Ishikawa (cell line): ENCODE data around the gene USP53.

ENCODE experiments used
- EP300 ChIP-seq: IDR thresholded peaks from 2 replicates; pipeline ENCODE4 v1.6.1; 2012; ENCODE audit warnings: borderline replicate concordance
- NFIC ChIP-seq: IDR thresholded peaks from 2 replicates; pipeline ENCODE4 v1.6.1; 2012
- TAF1 ChIP-seq: IDR thresholded peaks from 2 replicates; pipeline ENCODE4 v1.6.1; 2012; ENCODE audit warnings: low read depth, mild to moderate bottlenecking
- TCF12 ChIP-seq: IDR thresholded peaks from 2 replicates; pipeline ENCODE4 v1.6.1; 2012; ENCODE audit warnings: low read depth
- TF ChIP-seq, protein P1 (sequence below): IDR thresholded peaks from 2 replicates; pipeline ENCODE4 v1.6.1; 2012; ENCODE audit warnings: low read depth, mild to moderate bottlenecking

DNA sequence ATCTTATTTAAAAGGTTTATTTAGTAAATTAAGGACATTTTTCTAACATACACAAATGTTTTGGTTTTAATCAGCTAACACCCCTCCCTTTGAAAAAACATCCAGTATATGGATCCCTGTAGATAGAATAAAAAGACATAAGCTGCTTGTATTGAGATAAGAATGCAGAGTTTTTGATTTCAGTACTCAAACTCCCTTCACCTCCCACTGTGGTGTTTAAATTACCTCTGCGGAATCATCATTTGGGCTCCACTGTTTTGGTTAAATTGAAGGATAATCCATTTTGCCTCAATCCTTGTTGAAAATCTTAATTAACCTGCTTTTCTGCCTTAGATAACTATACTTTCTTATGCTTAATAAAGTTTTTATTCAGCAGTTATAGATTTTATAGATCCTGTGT is 27.6 kb downstream of the USP53 start:
- TF ChIP-seq EP300: no peak
- no peak for TF ChIP-seq TCF12
- TF ChIP-seq, protein P1, sequence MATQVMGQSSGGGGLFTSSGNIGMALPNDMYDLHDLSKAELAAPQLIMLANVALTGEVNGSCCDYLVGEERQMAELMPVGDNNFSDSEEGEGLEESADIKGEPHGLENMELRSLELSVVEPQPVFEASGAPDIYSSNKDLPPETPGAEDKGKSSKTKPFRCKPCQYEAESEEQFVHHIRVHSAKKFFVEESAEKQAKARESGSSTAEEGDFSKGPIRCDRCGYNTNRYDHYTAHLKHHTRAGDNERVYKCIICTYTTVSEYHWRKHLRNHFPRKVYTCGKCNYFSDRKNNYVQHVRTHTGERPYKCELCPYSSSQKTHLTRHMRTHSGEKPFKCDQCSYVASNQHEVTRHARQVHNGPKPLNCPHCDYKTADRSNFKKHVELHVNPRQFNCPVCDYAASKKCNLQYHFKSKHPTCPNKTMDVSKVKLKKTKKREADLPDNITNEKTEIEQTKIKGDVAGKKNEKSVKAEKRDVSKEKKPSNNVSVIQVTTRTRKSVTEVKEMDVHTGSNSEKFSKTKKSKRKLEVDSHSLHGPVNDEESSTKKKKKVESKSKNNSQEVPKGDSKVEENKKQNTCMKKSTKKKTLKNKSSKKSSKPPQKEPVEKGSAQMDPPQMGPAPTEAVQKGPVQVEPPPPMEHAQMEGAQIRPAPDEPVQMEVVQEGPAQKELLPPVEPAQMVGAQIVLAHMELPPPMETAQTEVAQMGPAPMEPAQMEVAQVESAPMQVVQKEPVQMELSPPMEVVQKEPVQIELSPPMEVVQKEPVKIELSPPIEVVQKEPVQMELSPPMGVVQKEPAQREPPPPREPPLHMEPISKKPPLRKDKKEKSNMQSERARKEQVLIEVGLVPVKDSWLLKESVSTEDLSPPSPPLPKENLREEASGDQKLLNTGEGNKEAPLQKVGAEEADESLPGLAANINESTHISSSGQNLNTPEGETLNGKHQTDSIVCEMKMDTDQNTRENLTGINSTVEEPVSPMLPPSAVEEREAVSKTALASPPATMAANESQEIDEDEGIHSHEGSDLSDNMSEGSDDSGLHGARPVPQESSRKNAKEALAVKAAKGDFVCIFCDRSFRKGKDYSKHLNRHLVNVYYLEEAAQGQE: no peak
- TF ChIP-seq TAF1: no peak
- TF ChIP-seq NFIC: no peak
